ENCODE data around the gene PCDHGA8. TPM values are rescaled to one million over a fixed set of nuclear protein-coding genes. Genes with fewer than 3 reads are reported as not detected.
"Not testable (repeated sequence)": the region's sequence is repeated elsewhere in the genome, so short reads cannot be mapped to it uniquely, and the experiment has no call there.

PCDHGA8 gene
- 6.4 TPM for total RNA-seq

- H3K4me1 ChIP-seq = no peaks in the 10 kb centered on the region
- peaks cover 74% of the 10 kb centered on the region for H3K9me3 ChIP-seq
- H3K36me3 ChIP-seq = peaks cover 0 to 9% of the 10 kb centered on the region in 2 donors
- intact Hi-C loops (cut with DNase I) = no loop called here
- DNase-seq (ENCODE audit: extremely low spot score in 2 of 2) = no peak
- H3K27ac ChIP-seq = no peak within 1 kb of the TSS
- H3K27me3 ChIP-seq = no peaks in the 10 kb centered on the region
- TF ChIP-seq POLR2AphosphoS5 (IDR thresholded peaks at IDR 0.05; ENCODE audit: insufficient read depth in 1 of 2, low read depth in 1 of 2) (no peak), POLR2A (IDR thresholded peaks at IDR 0.05) (no peak)
- no peak within 1 kb of the TSS for H3K4me3 ChIP-seq
Measured at GRCh38 chr5:141392429-141393198, at the start of gene PCDHGA8. Gene PCDHGA8 (plus strand): TSS chr5:141392633. CDS start chr5:141392814, 181 bp downstream.

DNA sequence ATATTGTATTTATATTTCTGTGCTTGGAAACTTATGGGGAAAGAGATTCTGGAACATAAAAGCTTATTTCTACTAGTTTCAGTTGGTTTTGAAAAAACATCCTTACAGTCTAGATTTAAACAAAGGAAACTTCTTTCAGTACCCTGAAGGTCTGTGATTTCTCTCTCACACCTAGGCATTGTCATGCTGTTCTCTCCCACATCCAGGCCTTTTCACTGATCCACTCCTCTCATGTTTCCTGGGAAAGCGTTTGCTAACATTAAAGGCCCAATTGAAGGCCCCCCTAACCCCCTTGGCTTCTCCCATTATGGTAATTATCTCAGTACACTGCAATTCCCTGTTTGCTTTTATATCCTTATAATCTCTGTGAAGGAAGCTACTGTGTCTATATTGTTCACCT, 49.7 kb upstream of the PCDHGA8 start:
- H3K9me3 ChIP-seq = peaks cover 26% of the 10 kb centered on the region
- intact Hi-C loops (cut with DNase I) = no loop called here
- H3K27me3 ChIP-seq = no peaks in the 10 kb centered on the region
- no peak overlapping the region for H3K27ac ChIP-seq
- H3K4me1 ChIP-seq = no peaks in the 10 kb centered on the region
- no peak for TF ChIP-seq POLR2AphosphoS5 (IDR thresholded peaks at IDR 0.05; ENCODE audit: insufficient read depth in 1 of 2, low read depth in 1 of 2)
- no peak for TF ChIP-seq CTCF (IDR thresholded peaks at IDR 0.05)
- TF ChIP-seq POLR2A (IDR thresholded peaks at IDR 0.05) = no peak
- DNase-seq (ENCODE audit: extremely low spot score in 2 of 2) = no peak
- no peaks in the 10 kb centered on the region for H3K36me3 ChIP-seq
- no peak overlapping the region for H3K4me3 ChIP-seq

GRCh38 chr5:141343242-141343952, 49.0 kb upstream of the PCDHGA8 start, which contains the start of gene PCDHGA3:
Gene PCDHGA3 (plus strand): TSS chr5:141343829. CDS start chr5:141344034, 205 bp downstream.
- TF ChIP-seq POLR2AphosphoS5 (IDR thresholded peaks at IDR 0.05; ENCODE audit: insufficient read depth in 1 of 2, low read depth in 1 of 2) = no peak
- no peak for TF ChIP-seq CTCF (IDR thresholded peaks at IDR 0.05)
- TF ChIP-seq POLR2A (IDR thresholded peaks at IDR 0.05) = no peak
- no peak for DNase-seq (ENCODE audit: extremely low spot score in 2 of 2)
- Histone ChIP-seq H3K4me3 (peak within 1 kb of the TSS; percentile 7 to 22), H3K27ac (no peak within 1 kb of the TSS), H3K36me3 (no peaks in the 10 kb centered on the region), H3K9me3 (peaks cover 26% of the 10 kb centered on the region), H3K4me1 (no peaks in the 10 kb centered on the region), H3K27me3 (no peaks in the 10 kb centered on the region)
- intact Hi-C loops (cut with DNase I) = no loop called here

DNA sequence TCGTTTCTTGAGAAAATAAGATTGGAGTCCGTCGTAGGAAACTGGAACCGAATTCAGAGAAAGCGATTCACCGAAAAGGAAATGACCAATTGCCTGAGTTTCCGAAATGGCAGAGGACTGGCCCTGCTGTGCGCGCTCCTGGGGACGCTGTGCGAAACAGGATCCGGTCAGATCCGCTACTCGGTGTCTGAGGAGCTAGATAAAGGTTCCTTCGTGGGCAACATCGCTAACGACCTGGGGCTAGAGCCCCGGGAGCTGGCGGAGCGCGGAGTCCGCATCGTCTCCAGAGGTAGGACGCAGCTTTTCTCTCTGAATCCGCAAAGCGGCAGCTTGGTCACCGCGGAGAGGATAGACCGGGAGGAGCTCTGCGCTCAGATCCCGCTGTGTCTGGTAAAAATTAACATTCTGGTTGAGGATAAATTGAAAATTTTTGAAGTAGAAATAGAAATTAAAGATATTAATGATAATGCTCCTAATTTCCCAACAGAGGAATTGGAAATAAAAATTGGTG, 48.4 kb upstream of the PCDHGA8 start:
- TF ChIP-seq CTCF (IDR thresholded peaks at IDR 0.05) = no peak
- no peak for TF ChIP-seq POLR2A (IDR thresholded peaks at IDR 0.05)
- no peak for TF ChIP-seq POLR2AphosphoS5 (IDR thresholded peaks at IDR 0.05; ENCODE audit: insufficient read depth in 1 of 2, low read depth in 1 of 2)
- H3K27me3 ChIP-seq = no peaks in the 10 kb centered on the region
- intact Hi-C loops (cut with DNase I) = no loop called here
- H3K36me3 ChIP-seq = no peaks in the 10 kb centered on the region
- H3K4me3 ChIP-seq = peak overlapping the region; percentile 7 to 22
- no peak for DNase-seq (ENCODE audit: extremely low spot score in 2 of 2)
- H3K9me3 ChIP-seq = peaks cover 26% of the 10 kb centered on the region
- H3K4me1 ChIP-seq = no peaks in the 10 kb centered on the region
- no peak overlapping the region for H3K27ac ChIP-seq

DNA sequence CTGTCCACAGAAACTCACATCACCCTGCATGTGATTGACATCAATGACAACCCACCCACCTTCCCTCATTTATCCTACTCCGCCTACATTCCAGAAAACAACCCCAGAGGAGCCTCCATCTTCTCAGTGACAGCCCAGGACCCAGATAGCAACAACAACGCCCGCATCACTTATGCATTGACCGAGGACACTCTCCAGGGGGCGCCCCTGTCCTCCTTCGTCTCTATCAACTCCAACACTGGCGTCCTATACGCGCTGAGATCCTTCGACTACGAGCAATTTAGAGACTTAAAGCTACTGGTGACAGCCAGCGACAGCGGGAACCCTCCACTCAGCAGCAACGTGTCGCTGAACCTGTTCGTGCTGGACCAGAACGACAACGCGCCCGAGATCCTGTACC, 47.1 kb upstream of the PCDHGA8 start:
- Histone ChIP-seq H3K4me3 (no peak overlapping the region), H3K36me3 (no peaks in the 10 kb centered on the region), H3K4me1 (no peaks in the 10 kb centered on the region), H3K27me3 (no peaks in the 10 kb centered on the region), H3K27ac (no peak overlapping the region), H3K9me3 (peaks cover 17% of the 10 kb centered on the region)
- TF ChIP-seq CTCF (IDR thresholded peaks at IDR 0.05) (no peak), POLR2A (IDR thresholded peaks at IDR 0.05) (no peak), POLR2AphosphoS5 (IDR thresholded peaks at IDR 0.05; ENCODE audit: insufficient read depth in 1 of 2, low read depth in 1 of 2) (no peak)
- no peak for DNase-seq (ENCODE audit: extremely low spot score in 2 of 2)
- intact Hi-C loops (cut with DNase I) = no loop called here

GRCh38 chr5:141346017-141346416, 46.4 kb upstream of the PCDHGA8 start:
- H3K4me1 ChIP-seq; H3K4me3 ChIP-seq; intact Hi-C loops (cut with DNase I); H3K27ac ChIP-seq; H3K36me3 ChIP-seq; DNase-seq (ENCODE audit: extremely low spot score in 2 of 2); H3K27me3 ChIP-seq: not testable (repeated sequence)
- H3K9me3 ChIP-seq = peaks cover 22% of the 10 kb centered on the region
